Kidney (tissue), 14 donors: ENCODE measurements around the gene PACSIN2. TPM values are rescaled to one million over a fixed set of nuclear protein-coding genes. Genes with fewer than 3 reads are reported as not detected.

Source experiments
- DNase-seq, 5 donors: peaks; one replicate each; pipeline ENCODE4 v3.0.0-alpha.2; 2013 to 2020
- FAIRE-seq: peaks from 2 replicates; lab custom pipeline; 2012; peaks lifted over from hg19 to GRCh38; lab: Jason Lieb, UNC
- H3K27ac ChIP-seq, 2 donors: one replicate each; pipeline ENCODE4 v1.7.0; 2013; ENCODE audit warnings: low read depth in 2 of 2, low read length in 2 of 2, inconsistent platforms in 1 of 2
- H3K27me3 ChIP-seq: one replicate; pipeline ENCODE4 v1.7.1; 2013; ENCODE audit warnings: low read length, inconsistent platforms; ENCODE audit not compliant: control insufficient read depth, insufficient read depth
- H3K36me3 ChIP-seq, 3 donors: one replicate each; pipeline versions ENCODE4 v1.7.0 to v1.7.1; 2013; ENCODE audit warnings: low read length in 3 of 3, control low read depth in 1 of 3, inconsistent platforms in 1 of 3; ENCODE audit not compliant: insufficient read depth in 3 of 3, control insufficient read depth in 2 of 3
- H3K4me1 ChIP-seq, 3 donors: one replicate each; pipeline versions ENCODE4 v1.7.0 to v1.7.1; 2013; ENCODE audit warnings: low read length in 3 of 3, inconsistent platforms in 1 of 3, low read depth in 1 of 3; ENCODE audit not compliant: control insufficient read depth in 2 of 3, insufficient read depth in 2 of 3
- H3K4me3 ChIP-seq, 3 donors: one replicate each; pipeline versions ENCODE4 v1.7.0 to v1.8.1; 2013; ENCODE audit warnings: low read length in 3 of 3, control low read depth in 1 of 3, inconsistent platforms in 1 of 3
- H3K9ac ChIP-seq, 3 donors: one replicate each; pipeline versions ENCODE4 v1.7.0 to v1.7.1; 2013; ENCODE audit warnings: low read length in 3 of 3, control low read depth in 1 of 3, inconsistent platforms in 1 of 3
- H3K9me3 ChIP-seq, 3 donors: one replicate each; pipeline versions ENCODE4 v1.7.0 to v1.7.1; 2013; ENCODE audit warnings: low read length in 3 of 3, control low read depth in 1 of 3, inconsistent platforms in 1 of 3; ENCODE audit not compliant: control insufficient read depth in 2 of 3, insufficient read depth in 1 of 3
- intact Hi-C: fragments of 100-400 bp; cut with DNase I; formaldehyde crosslinking; loops from one replicate; pipeline ENCODE4 v1.11.1; 2022
- polyA plus RNA-seq: library from polyadenylated mRNA; stranded (reverse); fragments of 350-450 nt; fragmentation: Illumina TruSeq; extraction: RNeasy Lipid Tissue Mini Kit (QIAGEN cat#74804); gene quantifications from one replicate; pipeline ENCODE4 v1.2.3, GENCODE V29; 2014; ENCODE audit warnings: low read depth, low replicate concordance; ENCODE audit not compliant: insufficient read depth
- total RNA-seq: library from RNA; stranded (reverse); fragmentation: NEBNext Ultra II Directional; extraction: Animal tissue kit (Norgen Biotek cat#: 25700); gene quantifications from one replicate; pipeline ENCODE4 v1.2.1, GENCODE V29; 2021
- TF ChIP-seq, protein P1 (sequence below): IDR thresholded peaks from 3 replicates; pipeline ENCODE4 v1.5.1; 2012; ENCODE audit warnings: mild to moderate bottlenecking, moderate library complexity, borderline replicate concordance; ENCODE audit not compliant: insufficient read depth; ENCODE audit errors: extremely low read depth
- donor health status: control.
- donor health status: control.
- donor health status: control.
- donor health status: control.
- donor health status: control.
- donor health status: DM: yes; HTN: yes; CAD: no.
- donor health status: Normal renal cell carcinoma (clear cell type).

Gene PACSIN2
- total and polyA plus RNA-seq, 2 donors from 2014 or later = 56.3 to 105 TPM

- Histone ChIP-seq H3K9ac (no peak overlapping the region), H3K36me3 (no peaks in the 10 kb centered on the region), H3K4me1 (peaks cover 0 to 37% (median 18%) of the 10 kb centered on the region in 3 donors), H3K4me3 (no peak overlapping the region), H3K27me3 (no peaks in the 10 kb centered on the region), H3K27ac (no peak overlapping the region), H3K9me3 (no peaks in the 10 kb centered on the region)
- TF ChIP-seq, protein P1, sequence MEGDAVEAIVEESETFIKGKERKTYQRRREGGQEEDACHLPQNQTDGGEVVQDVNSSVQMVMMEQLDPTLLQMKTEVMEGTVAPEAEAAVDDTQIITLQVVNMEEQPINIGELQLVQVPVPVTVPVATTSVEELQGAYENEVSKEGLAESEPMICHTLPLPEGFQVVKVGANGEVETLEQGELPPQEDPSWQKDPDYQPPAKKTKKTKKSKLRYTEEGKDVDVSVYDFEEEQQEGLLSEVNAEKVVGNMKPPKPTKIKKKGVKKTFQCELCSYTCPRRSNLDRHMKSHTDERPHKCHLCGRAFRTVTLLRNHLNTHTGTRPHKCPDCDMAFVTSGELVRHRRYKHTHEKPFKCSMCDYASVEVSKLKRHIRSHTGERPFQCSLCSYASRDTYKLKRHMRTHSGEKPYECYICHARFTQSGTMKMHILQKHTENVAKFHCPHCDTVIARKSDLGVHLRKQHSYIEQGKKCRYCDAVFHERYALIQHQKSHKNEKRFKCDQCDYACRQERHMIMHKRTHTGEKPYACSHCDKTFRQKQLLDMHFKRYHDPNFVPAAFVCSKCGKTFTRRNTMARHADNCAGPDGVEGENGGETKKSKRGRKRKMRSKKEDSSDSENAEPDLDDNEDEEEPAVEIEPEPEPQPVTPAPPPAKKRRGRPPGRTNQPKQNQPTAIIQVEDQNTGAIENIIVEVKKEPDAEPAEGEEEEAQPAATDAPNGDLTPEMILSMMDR = no peak
- intact Hi-C loops = no loop called here
- FAIRE-seq (no peak), DNase-seq (no peak)
Measured at GRCh38 chr22:43004362-43005035, 10.4 kb downstream of the PACSIN2 start.

DNA sequence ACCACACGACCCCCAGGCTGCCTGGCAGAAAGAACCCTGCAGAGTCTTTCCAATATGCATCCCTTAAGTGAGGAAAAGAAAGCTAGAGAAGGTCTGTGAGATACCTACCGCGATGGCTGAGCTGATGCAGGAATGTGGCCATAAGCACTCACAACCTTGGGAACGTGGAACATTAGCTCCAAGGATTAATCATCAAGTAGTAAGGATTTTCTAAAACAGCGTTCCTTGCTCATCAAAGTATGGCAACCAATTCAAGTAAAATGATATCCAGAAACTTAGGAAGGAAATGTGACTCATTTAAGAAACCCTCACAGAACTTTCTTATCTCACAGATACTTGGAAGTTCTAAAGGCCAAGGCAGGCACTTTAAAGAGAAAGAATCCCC lies 12.8 kb downstream of the PACSIN2 start:
- TF ChIP-seq, protein P1 = no peak
- Histone ChIP-seq H3K9ac (no peak overlapping the region), H3K9me3 (no peaks in the 10 kb centered on the region), H3K27ac (no peak overlapping the region), H3K27me3 (no peaks in the 10 kb centered on the region), H3K4me3 (no peak overlapping the region), H3K4me1 (peaks cover 0 to 30% (median 13%) of the 10 kb centered on the region in 3 donors), H3K36me3 (no peaks in the 10 kb centered on the region)
- DNase-seq (no peak), FAIRE-seq (no peak)
- intact Hi-C loops = no loop called here

DNA sequence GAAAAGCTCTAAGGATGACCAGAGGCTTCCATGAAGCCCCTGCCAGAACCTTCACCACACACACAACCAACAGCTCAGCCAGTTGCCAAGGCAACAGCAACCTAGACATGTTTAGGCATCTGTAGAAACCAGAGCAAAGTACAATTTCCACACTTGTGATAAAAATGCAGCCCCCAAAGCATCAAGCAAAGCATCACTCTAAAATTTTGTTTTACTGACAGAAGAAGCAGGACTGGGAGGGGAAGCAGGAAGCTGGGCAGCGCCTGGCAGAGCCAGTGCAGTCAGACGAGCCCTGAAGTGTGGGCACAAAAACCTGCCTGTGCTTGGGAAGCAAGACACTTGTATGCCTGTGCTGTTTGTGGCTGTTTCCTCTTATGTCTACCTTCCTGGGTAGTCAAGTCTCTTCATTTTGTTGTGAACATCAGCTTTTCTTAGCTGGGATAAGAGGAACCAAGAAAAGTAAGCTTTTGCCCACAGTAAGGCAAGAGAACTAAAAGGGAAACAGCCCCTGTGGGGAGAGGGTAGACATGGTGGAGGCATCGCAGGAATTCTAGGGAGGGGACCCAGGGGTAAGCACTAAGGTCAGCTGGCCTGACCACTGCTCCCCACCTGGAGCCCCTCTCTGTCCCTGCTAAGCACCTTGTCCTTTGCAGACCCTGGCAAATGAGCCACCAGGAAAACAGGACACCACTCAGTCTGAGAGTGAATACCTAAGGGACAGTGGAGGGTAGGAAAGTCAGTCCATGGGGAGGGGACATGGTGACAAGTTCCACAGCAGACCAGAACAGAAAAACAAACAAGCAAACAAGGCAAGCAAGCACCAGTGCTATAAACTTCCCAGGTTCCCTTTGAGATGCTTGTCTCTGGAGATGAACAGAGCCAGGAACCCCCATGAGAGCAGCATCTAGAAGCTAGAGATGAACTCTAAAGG lies 13.4 kb downstream of the PACSIN2 start:
- DNase-seq (no peak), FAIRE-seq (no peak)
- TF ChIP-seq, protein P1 = no peak
- H3K9ac ChIP-seq = no peak overlapping the region
- peaks cover 0 to 33% (median 9%) of the 10 kb centered on the region in 3 donors for H3K4me1 ChIP-seq
- no peaks in the 10 kb centered on the region for H3K36me3 ChIP-seq
- no peak overlapping the region for H3K27ac ChIP-seq
- intact Hi-C loops = no loop called here
- no peaks in the 10 kb centered on the region for H3K27me3 ChIP-seq
- no peak overlapping the region for H3K4me3 ChIP-seq
- no peaks in the 10 kb centered on the region for H3K9me3 ChIP-seq
